NCI-H82 treated with DMSO at 0.1 percent for 48 hours (cell line): ENCODE results near the gene KLK11.

Experiments used
- DNase-seq: peaks from one replicate; lab custom pipeline; 2025; ENCODE audit not compliant: unreplicated experiment; lab: John Stamatoyannopoulos, UW

KLK11 gene

GRCh38 chr19:51026554-51026831, at the start of gene KLK11:
Gene KLK11, minus strand, starts transcription at chr19:51026616. Its CDS starts 985 bp downstream, at chr19:51025631.
- no peak for DNase-seq

GRCh38 chr19:51075998-51076397, 49.6 kb upstream of the KLK11 start:
- DNase-seq: no peak

- DNase-seq: no peak
Measured at GRCh38 chr19:51071095-51071405, 44.6 kb upstream of the KLK11 start.

GRCh38 chr19:51070334-51071094, 44.1 kb upstream of the KLK11 start:
- DNase-seq: no peak

- no peak for DNase-seq
Measured at GRCh38 chr19:51066393-51067186, 40.2 kb upstream of the KLK11 start.

GRCh38 chr19:51065221-51065960, 39.0 kb upstream of the KLK11 start:
- DNase-seq: no peak

GRCh38 chr19:51064534-51065220, 38.3 kb upstream of the KLK11 start, which contains the start of gene KLK13:
Gene KLK13, minus strand, starts transcription at chr19:51065092. Its CDS starts 25 bp downstream, at chr19:51065067.
- no peak for DNase-seq

- DNase-seq: no peak
Measured at GRCh38 chr19:51063664-51064063, 37.2 kb upstream of the KLK11 start.

GRCh38 chr19:51060973-51061372, 34.6 kb upstream of the KLK11 start:
- no peak for DNase-seq

- DNase-seq: no peak
Measured at GRCh38 chr19:51060336-51060735, 33.9 kb upstream of the KLK11 start.

- DNase-seq: no peak
Measured at GRCh38 chr19:51059715-51060114, 33.3 kb upstream of the KLK11 start.

- no peak for DNase-seq
Measured at GRCh38 chr19:51055866-51056265, 29.4 kb upstream of the KLK11 start.

GRCh38 chr19:51047031-51047335, 20.6 kb upstream of the KLK11 start:
- no peak for DNase-seq

GRCh38 chr19:51044327-51044726, 17.9 kb upstream of the KLK11 start:
- DNase-seq: no peak

- no peak for DNase-seq
Measured at GRCh38 chr19:51043497-51043896, 17.1 kb upstream of the KLK11 start.

- DNase-seq: no peak
Measured at GRCh38 chr19:51040151-51040550, 13.7 kb upstream of the KLK11 start.

- no peak for DNase-seq
Measured at GRCh38 chr19:51036519-51036918, 10.1 kb upstream of the KLK11 start.

GRCh38 chr19:51034704-51035103, 8.3 kb upstream of the KLK11 start, which contains the start of gene KLK12:
Gene KLK12, minus strand, starts transcription at chr19:51035002. Its CDS starts 381 bp downstream, at chr19:51034621.
- DNase-seq: no peak

GRCh38 chr19:51031880-51032225, 5.4 kb upstream of the KLK11 start:
- no peak for DNase-seq

GRCh38 chr19:51031220-51031879, 4.9 kb upstream of the KLK11 start:
- DNase-seq: no peak

- DNase-seq: no peak
Measured at GRCh38 chr19:51030631-51031030, 4.2 kb upstream of the KLK11 start.
